ENCODE data around the gene SERPINE3.

SERPINE3 gene

DNA sequence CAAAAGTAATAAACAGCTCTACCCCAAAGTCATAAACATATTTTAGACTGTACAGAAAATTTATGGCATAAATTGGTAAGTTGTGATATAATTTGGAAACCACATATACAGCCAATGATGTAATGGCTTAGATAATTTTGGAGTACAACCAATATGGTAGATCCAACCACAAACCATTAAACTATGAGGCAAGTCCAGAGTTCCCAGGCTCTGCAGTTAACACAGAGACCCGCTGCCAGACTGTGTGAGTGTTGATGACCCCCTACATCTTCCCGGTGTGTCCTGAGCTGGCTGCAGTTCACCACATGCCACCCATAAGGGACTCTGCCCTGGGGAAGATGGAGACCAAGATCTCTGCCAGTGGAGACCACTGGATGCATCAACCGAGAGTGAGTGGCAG lies 9.9 kb upstream of the SERPINE3 start:
- DNase-seq = no peak

- DNase-seq = no peak
Measured at GRCh38 chr13:51330791-51331190, 8.7 kb upstream of the SERPINE3 start.

- no peak for DNase-seq
Measured at GRCh38 chr13:51331354-51331861, 8.1 kb upstream of the SERPINE3 start.

DNA sequence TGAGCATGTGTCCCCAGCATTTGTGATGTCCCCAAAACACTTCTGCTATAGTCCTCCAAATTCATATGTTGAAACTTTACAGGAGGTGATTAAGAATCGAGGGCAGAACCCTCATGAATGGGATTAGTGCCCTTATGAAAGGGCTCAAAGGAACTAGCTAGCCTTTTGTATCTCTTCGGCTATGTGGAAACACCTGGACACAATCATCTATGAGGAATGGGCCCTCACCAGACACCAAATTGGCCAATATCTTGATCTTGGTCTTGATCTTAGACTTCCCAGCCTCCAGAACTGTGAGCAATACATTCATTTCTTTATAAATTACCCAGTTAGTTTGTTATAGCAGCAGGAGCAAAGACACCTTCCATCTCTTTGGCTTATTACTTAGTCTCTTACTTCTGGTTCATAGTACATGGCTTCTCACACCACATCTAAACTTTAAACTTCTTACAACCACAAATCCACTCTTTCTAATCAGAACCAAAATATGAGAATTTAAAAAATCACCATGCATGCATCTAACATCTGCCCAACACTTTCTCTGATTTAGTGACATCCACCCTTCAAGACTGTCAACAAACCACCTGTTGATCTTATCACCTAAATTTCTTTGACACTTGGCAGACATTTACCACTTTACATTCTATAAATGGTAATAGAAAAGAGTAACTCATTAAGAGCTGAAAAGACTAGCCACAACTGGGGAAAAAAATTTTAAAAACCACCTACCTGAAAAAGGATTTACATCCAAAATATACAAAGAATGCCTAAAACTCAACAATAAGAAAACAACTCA lies 6.7 kb upstream of the SERPINE3 start:
- no peak for DNase-seq

GRCh38 chr13:51333421-51333820 lies 6.1 kb upstream of the SERPINE3 start:
- no peak for DNase-seq

- no peak for DNase-seq
Measured at GRCh38 chr13:51333826-51334225, 5.7 kb upstream of the SERPINE3 start.

DNA sequence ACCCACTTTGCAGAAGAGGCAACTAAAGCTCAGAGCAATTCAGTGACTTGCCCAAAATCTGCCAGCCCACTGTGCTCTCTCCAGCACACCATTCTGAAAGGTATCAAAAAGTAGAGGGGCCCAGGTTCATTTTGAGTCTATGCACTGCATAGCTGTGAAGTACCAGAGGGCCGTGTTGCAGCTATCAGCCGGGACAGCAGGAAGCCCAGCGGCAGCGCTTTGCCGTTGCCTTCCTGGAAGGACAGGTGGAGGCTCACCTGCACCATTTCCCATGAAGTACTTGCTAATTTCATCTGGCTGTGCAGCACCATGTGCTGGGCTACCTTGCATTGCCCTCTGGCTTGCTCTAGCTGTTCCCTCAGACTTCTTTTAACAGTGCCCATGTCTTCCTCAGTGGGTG lies 2.7 kb upstream of the SERPINE3 start:
- DNase-seq = no peak

DNA sequence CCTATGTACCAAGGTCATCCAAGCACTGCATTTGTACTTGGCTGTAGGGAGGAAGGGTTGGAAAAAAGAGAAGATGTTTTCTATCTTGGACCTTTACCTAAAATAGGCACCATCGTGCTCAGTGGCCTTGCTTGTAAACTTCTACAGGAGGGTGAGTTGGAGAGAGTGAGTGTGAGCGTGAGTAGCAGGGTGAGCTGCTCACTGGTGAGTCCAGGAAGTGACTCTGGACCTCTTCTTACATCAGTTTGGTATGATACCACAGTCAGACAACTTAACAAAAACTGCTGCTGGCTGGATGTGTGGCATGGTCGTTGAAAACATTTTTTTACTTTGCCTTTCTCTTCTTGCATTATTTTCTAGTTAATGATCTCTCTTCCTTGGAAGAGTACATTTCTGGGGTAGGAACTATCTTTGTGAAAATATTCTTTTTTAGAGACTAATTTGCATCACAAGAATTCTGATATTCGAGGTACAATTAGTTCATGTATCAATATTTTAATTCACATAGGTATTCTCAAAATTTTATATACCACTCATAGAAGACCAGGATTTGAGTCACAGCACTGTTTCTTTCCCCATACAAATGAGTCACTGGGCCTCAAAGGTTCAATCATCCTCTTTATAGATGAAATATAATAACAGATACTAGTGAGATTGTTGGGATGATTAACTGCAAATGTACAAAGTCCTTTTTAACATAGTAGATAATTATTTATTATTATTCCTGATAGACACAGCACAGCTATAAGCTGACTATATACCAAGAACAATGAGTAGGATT lies 651 bp downstream of the SERPINE3 start:
- DNase-seq = no peak

- no peak for DNase-seq
Measured at GRCh38 chr13:51341232-51341631, 1.7 kb downstream of the SERPINE3 start.

DNA sequence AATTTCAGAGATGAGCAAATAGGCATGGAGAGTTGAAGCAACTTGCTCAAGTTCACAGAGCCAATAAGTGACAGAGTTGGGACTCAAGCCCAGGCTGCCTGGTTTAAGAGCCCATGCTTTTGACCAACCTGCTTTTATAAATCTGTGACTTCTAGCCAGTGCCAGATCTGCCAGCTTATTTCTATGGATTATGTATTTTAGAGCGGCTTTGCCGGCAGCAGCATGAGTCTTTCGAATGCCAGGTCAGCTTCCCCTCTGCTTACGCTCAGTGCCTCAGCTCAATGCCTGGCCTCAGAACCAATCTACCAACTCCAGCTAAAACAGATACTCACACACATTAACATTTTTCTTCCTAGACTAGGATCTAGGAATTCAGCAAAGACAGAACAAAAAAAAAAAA lies 2.3 kb downstream of the SERPINE3 start:
- DNase-seq = no peak

DNA sequence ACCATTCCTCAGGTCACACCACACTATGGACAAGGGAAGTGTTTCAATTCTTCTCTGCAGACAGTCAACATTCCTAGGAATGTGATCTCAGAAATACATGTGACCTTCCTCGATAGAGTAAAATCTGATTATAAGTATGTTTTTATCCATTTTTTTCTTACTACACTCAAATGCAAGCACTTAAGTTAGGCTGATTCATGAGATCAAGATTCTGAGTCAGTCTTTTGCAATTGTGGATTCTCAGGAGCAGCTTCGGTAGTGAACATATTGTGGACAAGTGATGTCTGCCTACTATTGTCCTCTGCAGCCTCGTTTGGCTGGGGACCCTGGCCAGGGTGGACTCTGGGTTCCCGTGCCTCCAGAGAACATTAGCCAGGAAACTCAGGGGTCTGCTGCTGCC lies 3.2 kb downstream of the SERPINE3 start:
- DNase-seq = no peak

GRCh38 chr13:51343475-51343874 lies 4.0 kb downstream of the SERPINE3 start:
- no peak for DNase-seq

GRCh38 chr13:51346397-51346796 lies 6.9 kb downstream of the SERPINE3 start:
- no peak for DNase-seq

DNA sequence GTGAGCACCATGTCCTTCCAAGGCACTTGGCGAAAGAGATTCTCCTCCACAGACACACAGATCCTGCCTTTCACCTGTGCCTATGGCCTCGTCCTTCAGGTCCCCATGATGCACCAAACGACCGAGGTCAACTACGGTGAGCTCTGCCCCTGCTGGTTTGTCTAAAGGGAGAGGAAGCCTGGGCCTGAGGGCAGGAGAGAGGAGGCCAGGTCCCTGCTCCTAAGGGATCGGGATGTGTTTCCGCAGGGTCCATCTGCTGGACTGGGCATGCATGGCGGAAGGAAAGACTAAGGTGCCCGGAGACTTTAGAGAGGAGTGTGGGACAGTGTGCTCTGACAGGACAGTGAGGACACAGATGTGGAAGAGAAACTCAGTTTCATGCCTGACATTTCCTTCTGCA lies 7.6 kb downstream of the SERPINE3 start:
- no peak for DNase-seq

- DNase-seq = no peak
Measured at GRCh38 chr13:51348069-51348967, 8.8 kb downstream of the SERPINE3 start.

DNA sequence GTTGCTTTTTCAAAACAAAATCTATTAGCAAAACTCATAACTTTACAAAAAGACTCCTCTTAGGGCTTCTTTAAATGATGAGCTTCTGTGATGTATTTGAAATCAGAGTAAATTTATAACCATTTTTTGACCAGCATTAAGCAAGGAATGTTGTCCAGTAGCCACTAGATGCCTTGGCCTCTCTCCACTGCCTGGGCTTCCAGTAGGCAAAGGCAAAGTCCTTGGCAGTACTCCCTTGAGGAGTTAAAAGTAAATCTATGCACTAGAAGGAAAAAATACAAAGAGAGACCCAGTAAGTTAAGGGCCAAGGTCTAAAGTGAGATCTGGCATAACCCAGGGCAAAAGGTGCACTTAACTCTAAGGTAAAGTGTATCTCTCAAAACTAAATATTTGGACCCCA lies 9.5 kb downstream of the SERPINE3 start:
- no peak for DNase-seq

DNA sequence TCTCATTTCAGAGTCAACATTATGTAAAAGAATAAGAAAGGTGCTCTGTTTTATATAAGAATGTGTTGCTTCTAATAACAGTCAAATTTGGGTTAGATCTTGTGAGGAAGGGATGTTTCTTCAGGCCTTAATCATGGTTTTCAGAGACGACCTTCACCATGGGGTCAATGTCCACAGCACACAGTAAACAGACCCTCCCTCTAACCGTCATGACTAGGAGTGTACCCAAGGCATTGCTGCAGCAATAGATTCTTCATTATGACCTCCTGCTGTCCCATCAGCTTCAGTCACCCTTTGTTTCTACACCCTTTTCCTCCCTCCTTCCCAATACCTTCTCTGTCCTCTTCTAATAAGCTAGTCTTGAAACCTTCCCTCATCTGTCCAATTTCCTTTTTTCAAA lies 15.7 kb downstream of the SERPINE3 start:
- DNase-seq = no peak

DNA sequence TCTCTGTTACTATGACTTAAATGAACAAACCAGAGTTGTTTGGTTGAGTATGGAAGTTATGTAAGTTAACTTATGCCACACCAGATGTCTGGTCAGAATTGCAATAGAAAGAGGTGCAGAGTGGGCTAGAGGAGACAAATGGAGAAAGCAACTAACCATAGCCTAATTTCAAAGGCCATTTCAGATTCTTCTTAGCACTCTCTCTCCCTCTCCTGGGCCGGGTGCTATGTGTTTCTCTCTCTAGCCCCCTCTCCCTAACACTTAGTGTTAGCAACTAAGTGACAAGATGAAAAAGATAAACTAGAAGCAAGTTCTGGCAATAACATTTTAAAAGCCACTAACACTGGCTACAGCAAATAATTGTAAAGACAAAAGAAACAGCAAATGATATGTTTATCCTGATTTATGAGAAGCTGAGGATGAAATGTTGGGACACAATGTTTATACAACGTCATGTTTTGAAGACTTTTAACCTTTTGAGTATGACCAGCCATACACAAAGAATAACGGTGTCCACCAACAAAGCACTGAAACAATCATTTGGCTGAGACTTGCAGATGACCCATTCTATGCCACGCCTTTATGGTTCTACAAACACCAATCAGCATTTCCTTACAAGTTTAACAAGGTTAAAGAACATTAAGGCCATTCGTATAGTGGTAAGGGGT lies 18.6 kb downstream of the SERPINE3 start:
- DNase-seq = no peak

GRCh38 chr13:51359352-51359751 lies 19.9 kb downstream of the SERPINE3 start:
- DNase-seq = no peak

- DNase-seq = no peak
Measured at GRCh38 chr13:51360489-51360888, 21.0 kb downstream of the SERPINE3 start.

GRCh38 chr13:51361106-51361505 lies 21.6 kb downstream of the SERPINE3 start:
- no peak for DNase-seq

DNA sequence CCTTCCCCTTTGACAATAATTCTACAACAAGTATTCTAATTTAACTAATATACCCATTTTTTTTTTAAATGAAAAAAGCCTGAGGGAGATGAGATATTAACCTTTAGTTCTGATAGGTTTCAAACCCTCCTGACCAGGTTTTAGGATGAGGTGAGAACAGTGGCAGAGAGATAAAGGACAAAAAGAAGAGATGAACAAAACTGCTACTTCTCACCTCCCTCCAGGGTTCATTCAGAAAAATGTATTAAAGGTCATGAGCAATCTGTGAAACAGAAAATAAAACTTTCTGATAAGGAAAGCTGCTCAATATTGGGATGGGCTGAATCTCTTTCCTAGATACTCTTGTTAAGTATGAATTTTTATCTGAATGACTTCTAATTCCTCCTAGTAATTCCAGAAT lies 24.1 kb downstream of the SERPINE3 start:
- no peak for DNase-seq

Measured in NCI-H82 (cell line).